ENCODE measurements around the gene USP6NL. TPM values are rescaled to one million over a fixed set of nuclear protein-coding genes. Genes with fewer than 3 reads are reported as not detected.

The USP6NL gene
- total and polyA plus RNA-seq, 9 of the 15 experiments (the other 6 are each of a cell fraction or from before 2014, with no cell fraction given), result 3.2 to 26.6 (median 19.8) TPM

GRCh38 chr10:11601670-11602069 lies 9.8 kb downstream of the USP6NL start (continued):
- peak; percentile 79 for TF ChIP-seq JUND (IDR thresholded peaks at IDR 0.05; ENCODE audit: borderline replicate concordance, low read depth, low read length)
- TF ChIP-seq JUND (tag; IDR thresholded peaks at IDR 0.05; ENCODE audit: borderline replicate concordance, low read depth, low read length), result peak; percentile 51; the same call in 1 of the 3 replicates
- TF ChIP-seq NFE2 (IDR thresholded peaks at IDR 0.05; ENCODE audit: low read depth), result peak; percentile 37; the same call in 1 of the 2 replicates
- TF ChIP-seq KDM1A (IDR thresholded peaks at IDR 0.05), result peak; percentile 37 to 44; a peak in 2 of 4 replicates
- TF ChIP-seq SMARCC2 (IDR thresholded peaks at IDR 0.05; ENCODE audit: low read depth), result peak; percentile 71; the same call in 1 of the 2 replicates
- TF ChIP-seq PHF20 (IDR thresholded peaks at IDR 0.05; ENCODE audit: partially characterized antibody), result no peak
- TF ChIP-seq TRIM24 (IDR thresholded peaks at IDR 0.05), result peak in 1 of 2 experiments; percentile 65; a peak in 2 of 4 replicates
- TF ChIP-seq ZSCAN32 (CRISPR knock-in tag; IDR thresholded peaks at IDR 0.05), result no peak
- TF ChIP-seq NCOA4 (IDR thresholded peaks at IDR 0.05; ENCODE audit: partially characterized antibody), result no peak
- peak; percentile 69 for TF ChIP-seq LEF1 (IDR thresholded peaks at IDR 0.05)
- peak in 1 of 2 experiments; percentile 71; a peak in 1 of 4 replicates for TF ChIP-seq ZNF318 (IDR thresholded peaks at IDR 0.05; ENCODE audit: borderline replicate concordance in 1 of 2, low read depth in 1 of 2)
- TF ChIP-seq PML (IDR thresholded peaks at IDR 0.05; ENCODE audit: low read length), result peak; percentile 81
- no peak for TF ChIP-seq THRAP3 (IDR thresholded peaks at IDR 0.05; ENCODE audit: borderline replicate concordance)
